GM20000 (cell line): Measurements from ENCODE around the gene PRKAR1B.

Experiments used
- DNase-seq: peaks from one replicate; pipeline ENCODE4 v3.0.0; 2012; ENCODE audit warnings: low spot score
- TF ChIP-seq, protein P1 (sequence below): IDR thresholded peaks from 2 replicates; pipeline ENCODE4 v1.5.1; 2012; ENCODE audit warnings: mild to moderate bottlenecking, control low read depth; ENCODE audit errors: extremely low read depth, missing control alignments

The PRKAR1B gene

DNA sequence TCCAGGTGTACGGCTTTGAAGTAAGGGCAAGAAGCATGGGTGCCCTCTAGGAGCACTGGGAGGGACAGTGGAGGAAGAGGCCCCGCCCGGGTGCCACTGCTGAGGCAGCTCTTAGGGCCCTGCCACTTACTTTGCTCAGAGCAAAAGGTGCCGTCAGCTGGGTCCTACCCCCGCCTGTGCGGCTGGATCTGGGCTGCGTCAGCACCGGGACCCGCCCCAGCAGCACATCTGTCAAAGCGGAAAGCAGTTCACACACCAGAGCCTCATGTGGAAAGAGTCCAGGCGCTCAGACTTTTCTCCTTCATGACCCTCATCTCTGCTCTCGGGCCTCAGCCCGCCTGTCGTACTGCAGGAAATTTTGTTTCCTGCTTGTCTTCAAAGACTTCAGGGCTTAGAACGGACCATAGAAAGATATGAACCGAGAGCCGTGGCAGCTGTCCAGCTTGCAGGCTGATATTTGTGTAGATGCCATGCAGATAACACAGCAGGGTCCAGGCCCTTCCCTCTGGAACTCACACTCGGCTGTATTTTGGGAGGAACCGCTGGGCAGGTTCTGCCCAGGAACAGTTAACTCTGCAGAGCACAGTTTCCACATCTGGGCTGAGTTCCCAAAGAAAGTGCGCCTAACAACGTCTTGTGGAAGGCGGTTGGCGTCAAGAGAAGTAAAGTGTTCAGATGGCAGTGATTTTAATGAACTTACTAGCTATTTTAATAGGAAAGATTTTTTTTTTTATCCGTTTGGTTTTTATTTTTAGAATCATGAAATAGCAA lies 44.3 kb upstream of the PRKAR1B start:
- DNase-seq, result no peak
- TF ChIP-seq, protein P1, sequence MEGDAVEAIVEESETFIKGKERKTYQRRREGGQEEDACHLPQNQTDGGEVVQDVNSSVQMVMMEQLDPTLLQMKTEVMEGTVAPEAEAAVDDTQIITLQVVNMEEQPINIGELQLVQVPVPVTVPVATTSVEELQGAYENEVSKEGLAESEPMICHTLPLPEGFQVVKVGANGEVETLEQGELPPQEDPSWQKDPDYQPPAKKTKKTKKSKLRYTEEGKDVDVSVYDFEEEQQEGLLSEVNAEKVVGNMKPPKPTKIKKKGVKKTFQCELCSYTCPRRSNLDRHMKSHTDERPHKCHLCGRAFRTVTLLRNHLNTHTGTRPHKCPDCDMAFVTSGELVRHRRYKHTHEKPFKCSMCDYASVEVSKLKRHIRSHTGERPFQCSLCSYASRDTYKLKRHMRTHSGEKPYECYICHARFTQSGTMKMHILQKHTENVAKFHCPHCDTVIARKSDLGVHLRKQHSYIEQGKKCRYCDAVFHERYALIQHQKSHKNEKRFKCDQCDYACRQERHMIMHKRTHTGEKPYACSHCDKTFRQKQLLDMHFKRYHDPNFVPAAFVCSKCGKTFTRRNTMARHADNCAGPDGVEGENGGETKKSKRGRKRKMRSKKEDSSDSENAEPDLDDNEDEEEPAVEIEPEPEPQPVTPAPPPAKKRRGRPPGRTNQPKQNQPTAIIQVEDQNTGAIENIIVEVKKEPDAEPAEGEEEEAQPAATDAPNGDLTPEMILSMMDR, result no peak

DNA sequence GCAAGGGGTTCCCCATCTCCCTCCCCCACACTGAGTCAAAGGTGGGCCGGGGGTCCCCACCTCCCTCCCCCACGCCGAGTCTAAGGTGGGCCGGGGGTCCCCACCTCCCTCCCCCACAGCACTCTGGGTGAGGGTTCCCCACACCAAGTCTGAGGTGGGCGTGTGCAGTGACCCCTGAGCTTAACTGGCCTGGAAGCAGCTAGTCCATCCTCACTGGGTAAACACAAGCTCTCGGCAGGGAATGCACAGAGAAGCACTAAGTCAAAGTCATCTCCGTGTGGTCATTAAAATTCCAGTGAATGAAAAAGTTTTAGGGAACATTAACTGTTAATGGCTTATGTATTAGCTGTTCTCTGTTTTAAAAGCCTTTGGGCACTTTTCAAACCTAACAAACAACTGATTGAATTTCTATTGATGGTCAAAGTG lies 43.7 kb upstream of the PRKAR1B start:
- no peak for DNase-seq
- TF ChIP-seq, protein P1, result no peak

DNA sequence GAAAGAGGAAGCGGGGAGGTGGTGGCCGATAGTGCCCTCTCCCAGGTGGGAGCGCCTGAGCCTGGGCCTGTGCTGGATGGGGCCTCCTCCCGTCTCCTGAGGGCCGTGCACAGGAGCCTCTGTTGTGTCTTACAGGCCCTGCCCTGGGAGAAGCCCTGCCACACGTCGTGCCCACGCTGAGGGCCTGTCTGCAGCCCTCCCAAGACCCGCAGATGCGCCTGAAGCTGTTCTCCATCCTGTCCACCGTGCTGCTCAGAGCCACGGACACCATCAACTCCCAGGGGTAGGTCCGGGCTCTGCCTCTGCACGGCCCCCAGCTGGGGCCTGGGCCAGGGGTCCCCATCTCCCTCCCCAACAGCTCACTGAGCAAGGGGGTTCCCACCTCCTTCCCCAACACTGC lies 43.3 kb upstream of the PRKAR1B start:
- DNase-seq, result no peak
- TF ChIP-seq, protein P1, result no peak

DNA sequence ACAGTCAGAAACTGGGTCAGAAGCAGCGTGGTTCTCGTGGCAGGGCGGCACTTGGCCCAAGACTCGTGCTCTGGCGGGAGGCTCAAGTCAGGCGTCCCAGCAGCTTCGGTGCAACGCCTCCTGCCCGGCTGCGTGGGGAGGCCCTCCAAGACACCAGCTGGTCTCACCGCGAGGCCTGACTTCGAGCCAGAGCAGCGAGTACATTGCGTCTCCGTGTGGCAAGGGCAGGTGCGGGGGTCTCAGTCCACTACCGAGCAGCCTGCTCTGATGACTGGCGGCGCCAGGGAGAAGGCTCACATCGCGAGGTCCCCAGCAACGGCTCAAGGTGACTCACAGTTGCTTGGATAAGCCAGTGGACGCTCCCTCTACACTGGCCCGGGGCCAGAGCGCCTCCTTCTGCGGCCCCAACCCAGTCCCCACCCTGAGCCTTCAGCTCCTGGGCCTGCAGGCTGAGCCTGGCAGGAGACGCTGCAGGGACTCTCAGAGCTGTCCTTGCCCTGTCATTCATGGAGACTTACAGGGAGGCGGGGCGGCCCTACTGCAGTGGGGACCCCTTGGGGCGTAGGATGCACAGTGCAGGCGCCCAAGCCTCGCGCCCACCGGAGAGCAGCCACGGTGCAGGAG lies 41.9 kb upstream of the PRKAR1B start:
- no peak for DNase-seq
- TF ChIP-seq, protein P1, result no peak

DNA sequence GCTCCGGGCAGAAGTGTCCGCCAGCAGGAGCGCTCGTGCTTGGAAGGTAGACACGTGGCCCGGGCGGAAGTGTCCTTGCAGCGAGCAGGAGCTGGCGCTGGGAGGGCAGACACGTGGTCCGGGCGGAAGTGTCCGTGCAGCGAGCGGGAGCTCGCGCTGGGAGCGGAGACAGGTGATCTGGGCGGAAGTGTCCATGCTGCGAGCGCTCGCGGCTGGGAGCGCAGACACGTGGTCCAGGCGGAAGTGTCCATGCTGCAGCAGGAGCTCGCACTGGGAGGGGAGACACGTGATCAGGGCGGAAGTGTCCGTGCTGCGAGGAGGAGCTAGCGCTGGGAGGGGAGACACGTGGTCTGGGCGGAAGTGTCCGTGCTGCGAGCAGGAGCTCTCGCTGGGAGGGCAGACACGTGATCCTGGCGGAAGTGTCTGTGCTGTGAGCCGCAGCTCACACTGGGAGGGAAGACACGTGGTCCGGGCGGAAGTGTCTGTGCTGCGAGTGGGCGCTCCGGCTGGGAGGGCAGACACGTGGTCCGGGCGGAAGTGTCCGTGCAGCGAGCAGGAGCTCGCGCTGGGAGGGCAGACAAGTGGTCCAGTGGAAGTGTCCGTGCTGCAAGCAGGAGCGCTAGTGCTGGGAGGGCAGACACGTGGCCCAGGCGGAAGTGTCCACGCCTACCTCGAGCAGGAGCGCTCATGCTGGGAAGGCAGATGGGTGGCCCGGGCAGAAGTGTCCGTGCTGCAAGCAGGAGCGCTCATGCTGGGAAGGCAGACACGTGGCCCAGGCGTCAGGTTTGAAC lies 41.1 kb upstream of the PRKAR1B start:
- no peak for DNase-seq
- TF ChIP-seq, protein P1, result no peak

DNA sequence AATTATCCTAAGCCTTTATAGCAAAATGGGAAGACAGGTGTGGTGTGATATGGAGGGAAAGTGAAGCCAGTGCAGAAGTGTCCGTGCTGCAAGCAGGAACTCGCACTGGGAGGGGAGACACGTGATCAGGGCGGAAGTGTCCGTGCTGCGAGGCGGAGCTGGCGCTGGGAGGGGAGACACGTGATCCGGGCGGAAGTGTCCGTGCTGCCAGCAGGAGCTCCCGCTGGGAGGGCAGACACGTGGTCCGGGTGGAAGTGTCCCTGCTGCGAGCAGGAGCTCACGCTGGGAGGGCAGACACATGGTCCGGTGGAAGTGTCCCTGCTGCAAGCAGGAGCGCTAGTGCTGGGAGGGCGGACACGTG lies 40.5 kb upstream of the PRKAR1B start:
- TF ChIP-seq, protein P1, result no peak
- DNase-seq, result no peak

DNA sequence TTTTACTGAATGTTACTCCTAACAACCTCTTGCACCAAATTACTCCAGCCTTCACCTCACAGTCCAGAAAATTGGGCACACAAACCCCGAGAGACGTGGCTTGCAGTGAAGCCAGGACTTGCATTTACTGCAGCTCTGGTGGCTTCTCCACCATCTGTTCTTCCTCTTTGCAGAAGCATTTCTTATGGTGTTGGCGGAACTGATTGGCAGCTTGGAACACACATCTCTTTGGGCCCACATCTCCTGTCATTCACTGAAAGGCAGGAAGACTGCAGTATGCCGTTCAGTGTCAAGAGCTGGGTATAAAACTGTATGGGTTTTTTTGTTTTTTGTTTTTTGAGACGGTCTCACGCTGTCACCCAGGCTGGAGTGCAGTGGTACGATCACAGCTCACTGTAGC lies 38.3 kb upstream of the PRKAR1B start:
- TF ChIP-seq, protein P1, result no peak
- DNase-seq, result no peak
